GM20431 (cell line): ENCODE data around the gene CST7.
"Not testable (repeated sequence)": the region's sequence is repeated elsewhere in the genome, so short reads cannot be mapped to it uniquely, and the experiment has no call there.

ENCODE experiments used
- in situ Hi-C: fragments of 300-500 bp; cut with MseI, MboI; formaldehyde crosslinking; loops from one replicate; pipeline ENCODE4 v1.15.0; 2020; ENCODE audit warnings: low sequenced_read_pairs; ENCODE audit not compliant: unreplicated experiment

Gene CST7

DNA sequence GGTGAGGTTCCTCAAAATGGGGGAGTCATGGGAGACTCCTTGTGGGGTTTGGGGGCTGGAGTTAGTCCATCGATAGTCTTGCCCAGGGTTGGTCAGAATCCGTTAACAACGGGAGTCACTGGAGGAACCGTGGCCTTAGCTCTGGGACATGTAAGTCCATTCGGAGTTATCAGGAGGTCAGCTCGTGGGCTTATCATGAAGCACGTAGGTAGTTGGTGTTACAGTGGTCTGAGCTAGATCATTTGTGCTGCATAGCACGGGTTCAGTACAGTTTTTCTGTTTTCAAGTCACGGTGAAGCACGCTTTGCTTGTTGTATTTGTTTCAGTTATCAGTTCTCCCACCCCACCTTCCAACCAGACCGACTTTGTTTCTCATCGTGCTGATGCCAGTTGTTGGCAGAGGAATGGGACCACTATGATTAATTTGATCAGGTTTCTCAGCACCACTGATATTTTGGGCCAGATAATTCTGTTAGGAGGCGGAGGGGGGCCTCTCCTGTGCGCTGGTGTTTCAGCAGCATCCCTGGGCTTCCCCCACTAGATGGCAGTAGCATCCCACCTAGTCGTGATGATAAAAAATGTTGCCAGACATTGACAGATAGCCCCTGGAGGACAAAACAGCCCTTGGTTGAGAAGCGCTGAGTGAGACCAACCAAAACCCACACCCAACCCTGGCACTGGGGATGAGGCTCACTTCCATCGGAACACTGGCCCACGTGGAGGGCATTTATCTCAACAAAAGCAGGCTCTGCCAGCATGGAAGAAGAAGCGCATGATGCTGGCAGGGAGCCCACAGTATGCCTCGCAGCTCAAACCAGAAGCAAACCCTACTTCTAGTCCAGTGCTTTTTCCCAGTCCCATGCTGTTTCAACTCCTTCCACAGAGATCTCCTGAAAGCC, 45.6 kb downstream of the CST7 start:
- in situ Hi-C loops: loop anchor here (5.0 to 10.0 kb wide), 2 partner anchors 68 to 180 kb away; no protein-coding TSS in a partner anchor

DNA sequence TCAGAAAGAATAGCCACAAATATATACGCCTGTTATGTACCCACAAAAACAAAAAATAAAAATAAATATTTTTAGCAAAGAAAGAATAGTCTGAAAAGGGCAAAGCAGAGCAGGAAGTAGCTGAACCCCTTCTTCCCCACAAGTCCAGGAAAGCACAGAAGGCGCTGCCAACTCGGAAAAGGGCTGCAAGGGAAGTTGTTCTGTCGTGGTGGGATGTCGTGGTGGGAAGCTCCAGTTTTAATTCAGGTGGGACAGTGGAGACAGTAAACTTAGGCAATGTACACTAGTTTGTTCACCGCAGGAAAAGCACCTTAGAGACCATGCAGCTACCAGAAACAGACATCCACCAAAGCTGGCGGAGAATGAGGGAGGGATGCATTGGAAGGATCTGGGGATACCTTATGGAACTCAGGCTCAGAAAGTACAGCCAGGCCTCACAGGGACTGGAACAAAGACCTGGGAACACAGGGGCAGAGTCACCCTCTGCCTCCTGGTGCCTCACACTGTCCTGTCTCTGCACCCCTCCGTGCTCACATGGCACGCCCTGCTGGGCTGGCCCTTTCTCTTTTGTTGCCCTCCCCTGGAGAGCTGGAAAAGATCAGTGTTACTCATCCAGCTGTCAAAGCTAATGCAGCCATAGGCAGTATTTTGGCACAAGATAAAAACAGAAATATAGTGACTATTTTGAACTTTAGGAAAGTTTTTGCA, 46.8 kb downstream of the CST7 start:
- in situ Hi-C loops: loop anchor here (5.0 to 10.0 kb wide), 2 partner anchors 66 to 179 kb away; no protein-coding TSS in a partner anchor

DNA sequence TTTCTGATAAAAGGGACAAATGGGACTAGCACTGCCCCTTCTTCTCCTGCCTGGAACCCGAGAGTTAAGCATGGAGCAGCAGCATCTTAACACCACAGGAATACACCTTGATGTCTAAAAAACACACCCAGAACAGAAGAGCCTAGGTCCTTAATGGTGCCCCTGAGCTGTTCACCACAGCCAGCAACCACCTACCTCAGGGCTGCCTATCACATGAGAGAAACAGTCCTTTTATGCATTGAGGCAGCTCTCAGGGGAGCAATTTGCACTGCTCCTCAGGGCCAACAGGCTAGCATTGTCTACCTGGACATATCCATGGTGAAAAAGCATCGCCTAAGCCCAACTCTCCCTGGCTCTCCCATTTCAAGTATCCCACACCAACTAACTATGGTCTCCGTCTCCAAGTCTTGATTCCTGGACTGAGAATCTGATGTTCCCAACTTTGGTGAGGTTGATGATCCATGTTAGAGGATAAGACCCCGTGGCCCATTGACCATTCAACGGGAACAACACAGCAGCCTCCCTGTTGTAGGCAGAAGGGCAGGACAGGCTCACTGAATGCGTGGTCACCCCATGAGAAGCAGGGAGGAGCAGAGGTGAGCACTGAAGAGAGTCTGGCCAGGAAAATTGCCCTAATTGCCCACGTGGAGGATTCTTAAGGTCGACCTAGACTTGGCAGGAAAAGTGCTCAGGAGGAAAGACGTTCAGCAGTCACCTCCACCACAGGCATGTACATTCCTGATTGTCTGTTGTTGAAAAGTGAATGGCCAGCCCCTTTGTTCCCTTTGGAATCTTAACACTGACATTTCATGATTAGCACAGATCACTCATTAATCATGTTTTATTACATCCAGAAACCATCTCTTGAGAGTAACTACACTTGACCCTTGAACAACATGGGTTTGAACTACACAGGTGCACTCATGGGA, 47.6 kb downstream of the CST7 start:
- in situ Hi-C loops: loop anchor here (5.0 to 10.0 kb wide), 2 partner anchors 66 to 178 kb away; no protein-coding TSS in a partner anchor

DNA sequence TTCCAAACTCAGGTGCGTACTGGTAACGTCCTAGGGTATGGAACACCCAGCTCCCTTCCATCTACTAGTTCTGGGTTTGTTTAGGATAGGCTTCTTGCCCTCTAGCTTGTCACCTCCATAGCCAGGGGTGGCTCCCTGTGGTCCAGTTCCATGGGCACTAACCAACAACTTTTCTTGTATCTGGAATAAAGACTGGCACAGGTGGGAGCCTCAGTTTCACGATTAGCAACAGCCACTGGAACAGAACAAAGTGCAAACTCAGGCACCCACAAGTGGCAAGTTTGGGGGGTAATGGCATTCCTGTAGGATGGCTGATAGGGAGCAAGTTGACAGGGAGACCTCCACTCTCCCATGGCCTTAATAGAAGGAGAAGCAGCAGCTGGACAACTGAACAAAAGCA, 49.1 kb downstream of the CST7 start:
- in situ Hi-C loops: loop anchor here (5.0 to 10.0 kb wide), 2 partner anchors 64 to 177 kb away; no protein-coding TSS in a partner anchor

DNA sequence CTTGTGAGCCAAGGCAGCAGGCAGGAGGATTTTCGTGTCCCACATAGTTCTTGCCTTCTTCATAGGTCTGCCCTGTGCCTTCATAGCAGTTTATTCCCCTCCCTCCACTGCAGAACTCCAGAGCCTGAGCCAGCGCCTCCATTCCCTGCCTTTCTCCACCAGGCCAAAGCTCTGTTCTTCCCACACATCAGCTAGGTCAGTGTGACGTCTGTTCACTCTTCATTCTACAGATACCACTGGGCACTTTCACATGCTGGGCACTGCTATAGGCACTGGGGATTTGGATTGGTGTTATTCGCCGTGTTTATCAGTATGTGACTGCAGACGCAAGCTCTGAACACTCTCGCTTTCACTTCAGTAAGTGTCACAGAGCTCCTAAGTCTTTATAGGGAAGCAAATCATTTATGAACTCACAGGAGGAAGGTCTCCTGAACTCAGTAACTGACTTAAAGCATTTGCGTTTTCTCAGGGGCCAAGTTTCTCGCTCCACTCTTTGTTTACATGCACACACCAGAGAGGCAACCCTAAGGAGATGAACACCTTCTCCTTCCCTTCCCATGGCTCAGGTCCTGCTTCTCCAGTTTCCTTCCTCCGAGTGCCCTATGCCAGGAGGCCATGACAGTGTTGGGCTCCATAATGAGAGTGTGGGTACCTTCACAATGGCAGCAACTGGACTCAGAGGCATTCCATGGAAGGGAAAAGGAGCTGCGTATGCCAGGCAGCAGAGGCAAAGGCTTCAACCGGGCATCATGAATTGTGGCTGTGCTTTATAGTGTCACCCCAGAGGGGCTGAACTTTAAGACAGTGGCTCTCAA, 49.8 kb downstream of the CST7 start:
- in situ Hi-C loops: loop anchor here (5.0 to 10.0 kb wide), 2 partner anchors 63 to 176 kb away; no protein-coding TSS in a partner anchor

DNA sequence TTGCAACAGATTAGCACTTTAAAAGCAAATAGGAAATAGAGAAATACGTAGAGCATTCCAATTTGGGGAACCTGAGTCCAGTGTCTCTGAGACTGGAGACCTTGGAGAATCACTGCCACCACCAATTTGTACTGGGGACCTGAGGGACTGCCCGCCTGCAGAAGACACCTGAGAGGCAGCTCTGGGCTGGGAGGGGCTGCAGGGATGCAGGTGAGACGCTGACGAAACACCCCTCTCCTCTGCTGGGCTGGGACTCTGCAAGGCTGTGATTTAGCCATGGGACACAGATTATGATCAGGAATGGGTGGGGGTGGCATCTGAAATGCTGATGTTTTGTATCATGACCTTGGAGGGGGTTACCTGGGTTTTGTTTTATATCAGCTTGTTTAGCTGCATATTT, 50.5 kb downstream of the CST7 start:
- in situ Hi-C loops: loop anchor here (5.0 to 10.0 kb wide), 2 partner anchors 63 to 175 kb away; no protein-coding TSS in a partner anchor

DNA sequence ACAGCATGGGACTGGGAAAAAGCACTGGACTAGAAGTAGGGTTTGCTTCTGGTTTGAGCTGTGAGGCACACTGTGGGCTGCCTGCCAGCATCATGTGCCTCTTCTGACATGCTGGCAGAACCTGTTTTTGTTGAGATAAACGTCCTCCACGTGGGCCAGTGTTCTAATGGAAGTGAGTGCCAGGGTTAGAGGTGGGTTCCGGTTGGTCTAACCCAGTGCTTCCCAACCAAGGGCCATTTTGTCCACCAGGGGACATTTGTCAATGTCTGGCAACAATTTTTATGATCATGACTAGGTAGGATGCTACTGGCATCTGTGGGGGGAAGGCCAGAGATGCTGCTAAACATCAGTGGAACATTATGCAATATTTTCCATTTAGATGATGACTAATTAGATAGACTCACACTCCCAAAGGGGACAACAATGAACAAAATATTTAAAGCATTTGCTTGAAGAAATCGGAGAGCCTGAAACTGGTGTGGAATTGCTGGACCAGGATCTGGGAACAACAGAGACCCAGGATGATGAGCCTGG, 51.3 kb downstream of the CST7 start:
- in situ Hi-C loops: no loop called here

DNA sequence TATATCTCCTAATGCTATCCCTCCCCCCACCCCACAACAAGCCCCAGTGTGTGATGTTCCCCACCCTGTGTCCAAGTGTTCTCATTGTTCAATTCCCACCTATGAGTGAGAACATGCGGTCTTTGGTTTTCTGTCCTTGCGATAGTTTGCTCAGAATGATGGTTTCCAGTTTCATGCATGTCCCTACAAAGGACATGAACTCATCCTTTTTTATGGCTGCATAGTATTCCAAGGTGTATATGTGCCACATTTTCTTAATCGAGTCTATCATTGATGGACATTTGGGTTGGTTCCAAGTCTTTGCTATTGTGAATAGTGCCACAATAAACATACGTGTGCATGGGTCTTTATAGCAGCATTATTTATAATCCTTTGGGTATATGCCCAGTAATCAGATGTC, 52.3 kb downstream of the CST7 start:
- in situ Hi-C loops: not testable (repeated sequence)

DNA sequence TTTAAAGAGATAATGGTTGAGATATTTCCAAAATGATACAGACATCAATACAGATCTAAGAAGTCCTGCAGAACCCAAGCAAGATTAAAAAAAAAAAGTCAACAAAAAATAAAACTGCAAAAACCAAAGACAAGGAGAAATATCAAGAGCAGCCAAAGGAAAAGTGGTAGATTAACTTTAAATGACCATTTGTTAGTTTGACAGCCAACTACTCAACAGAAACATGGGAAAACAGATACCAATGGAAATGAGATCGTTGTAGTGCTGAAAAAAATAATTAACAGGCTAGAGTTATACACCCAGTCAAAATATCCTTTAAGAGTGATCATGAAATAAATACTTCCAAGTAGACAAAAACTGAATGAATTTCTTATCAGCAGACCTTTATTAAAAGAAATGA, 53.9 kb downstream of the CST7 start:
- in situ Hi-C loops: no loop called here

DNA sequence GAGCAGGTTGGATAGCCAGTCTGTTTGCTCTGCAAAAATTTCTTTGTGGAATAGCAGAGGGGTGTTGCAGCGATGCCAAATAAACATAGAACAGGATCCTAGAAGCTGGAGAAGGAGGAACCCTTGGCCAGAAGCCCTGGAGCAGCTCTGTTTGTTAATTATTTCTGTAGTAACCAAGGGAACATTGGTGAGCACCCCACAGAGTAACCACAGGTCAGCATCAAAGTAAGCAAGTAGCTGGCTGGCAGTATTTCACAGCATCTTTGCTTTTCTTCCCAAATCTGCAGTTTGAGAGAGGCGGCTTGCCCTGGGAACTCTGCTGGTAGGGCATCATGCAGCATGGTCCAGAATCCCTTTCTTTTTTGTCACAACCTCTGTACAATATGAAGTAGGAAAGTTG, 56.2 kb downstream of the CST7 start:
- in situ Hi-C loops: no loop called here

DNA sequence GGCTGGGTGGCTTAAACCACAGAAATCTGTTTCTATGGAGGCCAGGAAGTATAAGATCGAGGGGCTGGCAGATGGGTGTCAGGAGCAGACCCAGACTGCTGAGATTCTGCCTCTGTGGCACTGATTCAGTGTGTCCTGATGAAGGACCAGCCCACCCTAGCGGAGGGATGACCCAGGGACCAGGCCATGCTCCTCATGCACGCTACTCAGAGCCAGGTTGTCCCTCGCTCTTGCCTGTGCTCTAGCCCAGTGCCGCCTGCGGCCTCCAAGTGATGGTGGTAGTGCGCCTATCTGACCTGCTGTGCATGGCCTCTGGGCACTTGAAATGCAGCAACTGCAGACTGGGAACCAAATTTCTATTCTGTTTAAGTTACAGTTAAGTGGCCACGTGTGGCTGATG, 56.6 kb downstream of the CST7 start:
- in situ Hi-C loops: no loop called here

DNA sequence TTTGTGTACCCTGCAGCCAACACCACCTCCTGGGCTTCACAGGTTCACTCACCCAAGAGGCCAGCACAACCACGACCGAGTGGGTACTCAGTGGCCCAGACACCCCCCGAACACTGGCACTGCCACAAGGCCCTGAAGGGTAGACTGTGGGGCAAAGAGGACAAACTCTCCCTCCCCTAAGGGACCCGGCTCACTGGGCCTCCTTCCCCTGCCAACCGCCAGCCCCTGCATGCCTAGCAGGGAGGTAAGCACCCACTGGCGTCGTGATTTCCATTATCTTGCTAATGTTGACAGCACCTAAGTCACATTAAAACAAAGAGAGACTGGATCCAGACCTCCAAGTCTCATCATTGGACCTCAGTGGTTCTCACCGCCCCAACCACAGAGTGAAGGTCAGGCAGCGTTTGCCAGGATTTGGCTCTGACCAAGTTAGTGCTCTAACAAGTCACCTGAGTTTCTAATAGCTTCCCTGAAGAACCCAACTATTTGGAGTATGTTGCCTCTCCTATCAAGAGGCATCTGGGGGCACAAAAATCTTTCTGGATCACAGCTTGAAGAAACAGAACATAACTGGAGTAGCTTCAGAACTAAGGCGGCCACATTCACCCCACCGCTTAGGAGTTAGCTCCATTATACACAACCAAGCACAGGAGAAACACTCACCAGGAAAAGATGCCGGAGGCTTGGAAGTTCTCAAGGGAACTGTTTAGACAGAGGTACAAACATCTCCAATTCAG, 57.5 kb downstream of the CST7 start:
- in situ Hi-C loops: no loop called here

DNA sequence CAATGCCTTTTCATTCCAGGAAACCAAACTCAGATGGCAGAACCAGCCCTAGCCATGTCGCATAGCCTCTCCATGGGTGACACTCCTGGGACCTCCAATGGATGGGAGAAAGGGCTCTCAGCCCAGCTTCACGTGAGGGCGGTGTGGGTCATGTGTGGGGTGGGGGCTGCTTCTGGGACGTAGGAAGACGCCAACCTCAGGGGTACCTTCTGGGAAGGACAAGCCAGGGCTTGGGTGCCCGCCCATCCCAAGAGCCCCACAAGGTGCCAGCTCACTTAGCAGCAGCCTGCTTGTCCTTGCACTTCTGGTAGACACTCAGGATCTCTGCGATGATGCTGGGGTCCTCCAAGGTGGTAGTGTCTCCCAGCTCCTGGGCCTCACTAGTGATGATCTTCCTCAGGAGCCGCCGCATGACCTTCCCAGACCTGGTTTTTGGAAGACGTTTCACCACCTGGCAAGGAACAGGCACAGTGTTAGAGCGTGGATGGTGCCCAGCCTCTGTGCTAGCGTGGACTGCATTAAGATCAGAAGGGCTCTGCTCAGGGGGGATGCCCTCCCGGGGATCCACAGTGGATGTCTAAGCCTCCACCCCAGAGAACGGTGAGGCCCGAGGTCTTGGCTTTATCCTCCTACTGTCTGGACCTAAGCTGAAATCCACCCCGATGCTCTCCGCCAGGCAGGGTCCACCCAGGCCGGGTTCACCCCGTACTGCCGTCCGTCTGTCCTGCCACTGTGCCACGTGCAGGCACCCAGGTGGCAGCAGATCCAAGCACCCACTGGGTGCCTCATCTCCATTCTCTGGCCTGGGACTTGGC, 58.6 kb downstream of the CST7 start:
- in situ Hi-C loops: no loop called here

DNA sequence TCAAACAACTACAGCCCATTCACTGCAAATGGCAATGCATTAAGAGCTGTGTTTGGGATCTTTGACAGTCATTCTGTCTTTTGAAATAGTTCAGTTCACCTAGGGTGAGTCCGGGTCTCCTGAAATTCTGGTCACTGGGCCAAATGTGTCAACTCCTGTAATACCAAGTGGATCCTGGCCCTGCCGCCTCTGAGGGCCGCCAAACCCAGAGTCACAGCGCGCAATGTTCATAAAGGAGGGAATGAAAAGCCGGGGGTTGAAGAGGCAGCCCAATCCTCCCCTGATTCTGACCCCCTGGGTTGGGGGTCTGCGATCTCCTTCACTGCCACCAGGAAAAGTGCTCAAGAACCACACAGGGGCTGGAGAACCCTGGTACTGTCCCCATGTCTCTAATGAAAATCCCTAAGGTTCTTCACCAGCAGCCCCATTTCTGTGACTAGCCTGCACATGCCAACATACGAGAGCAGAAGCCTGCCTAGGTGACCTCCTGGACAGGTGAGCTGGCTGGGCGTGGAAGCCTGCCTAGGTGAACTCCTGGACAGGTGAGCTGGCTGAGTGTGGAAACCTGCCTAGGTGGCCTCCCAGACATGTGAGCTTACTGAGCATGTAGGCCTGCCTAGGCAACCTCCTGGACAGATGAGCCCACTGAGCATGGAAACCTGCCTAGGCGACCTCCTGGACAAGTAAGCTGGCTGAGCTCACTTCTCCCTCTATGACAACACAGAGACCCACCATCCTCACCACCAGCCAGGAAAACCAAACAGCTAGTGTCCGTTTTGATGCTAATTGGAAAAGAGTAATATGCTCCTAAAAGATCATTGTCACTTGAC, 59.5 kb downstream of the CST7 start:
- in situ Hi-C loops: no loop called here
